Coronary artery (tissue), 2 donors: ENCODE measurements around the gene LRRC4C.
"Not testable (repeated sequence)": the region's sequence is repeated elsewhere in the genome, so short reads cannot be mapped to it uniquely, and the experiment has no call there.

Experiments used
- DNase-seq: peaks from one replicate; pipeline ENCODE4 v3.0.0-alpha.2; 2017; ENCODE audit warnings: low spot score
- H3K27ac ChIP-seq, 2 donors: fragments of 200-600 bp; sonication (generic); one replicate each; pipeline ENCODE4 v1.5.1; 2016 to 2019
- H3K4me3 ChIP-seq: fragments of 200-600 bp; sonication (generic); 2 replicates; pipeline ENCODE4 v1.5.1; 2016; ENCODE audit warnings: mild to moderate bottlenecking, moderate library complexity
- CTCF ChIP-seq: fragments of 200-600 bp; sonication (generic); IDR thresholded peaks from one replicate; pipeline ENCODE4 v1.5.1; 2019; ENCODE audit warnings: antibody characterized with exemption

The LRRC4C gene

GRCh38 chr11:40185793-40186192 lies 1273.7 kb downstream of the LRRC4C start:
- H3K4me3 ChIP-seq: no peak overlapping the region
- H3K27ac ChIP-seq: no peak overlapping the region
- DNase-seq: no peak
- TF ChIP-seq CTCF: no peak

GRCh38 chr11:40183073-40184064 lies 1276.1 kb downstream of the LRRC4C start:
- no peak for DNase-seq
- H3K27ac ChIP-seq: no peak overlapping the region

GRCh38 chr11:40179541-40179940 lies 1279.9 kb downstream of the LRRC4C start:
- DNase-seq: no peak
- TF ChIP-seq CTCF: no peak
- Histone ChIP-seq H3K27ac (no peak overlapping the region), H3K4me3 (no peak overlapping the region)

More at GRCh38 chr11:40183073-40184064, 1276.1 kb downstream of the LRRC4C start:
- no peak overlapping the region for H3K4me3 ChIP-seq
- TF ChIP-seq CTCF: no peak

GRCh38 chr11:40178470-40178869 lies 1281.0 kb downstream of the LRRC4C start:
- DNase-seq: no peak
- Histone ChIP-seq H3K27ac (no peak overlapping the region), H3K4me3 (no peak overlapping the region)
- TF ChIP-seq CTCF: no peak

- no peak for DNase-seq
- H3K4me3 ChIP-seq: no peak overlapping the region
- no peak overlapping the region for H3K27ac ChIP-seq
- TF ChIP-seq CTCF: no peak
Observed at GRCh38 chr11:40175980-40176379, 1283.5 kb downstream of the LRRC4C start.

- no peak for DNase-seq
- TF ChIP-seq CTCF: no peak
- H3K4me3 ChIP-seq: no peak overlapping the region
- no peak overlapping the region for H3K27ac ChIP-seq
Observed at GRCh38 chr11:40170078-40170477, 1289.4 kb downstream of the LRRC4C start.

- TF ChIP-seq CTCF: no peak
- DNase-seq: no peak
- no peak overlapping the region for H3K27ac ChIP-seq
Observed at GRCh38 chr11:40168414-40168813, 1291.0 kb downstream of the LRRC4C start.

GRCh38 chr11:40167805-40168204 lies 1291.6 kb downstream of the LRRC4C start:
- H3K27ac ChIP-seq, H3K4me3 ChIP-seq, DNase-seq: not testable (repeated sequence)

More at GRCh38 chr11:40168414-40168813, 1291.0 kb downstream of the LRRC4C start:
- H3K4me3 ChIP-seq: no peak overlapping the region
